Measurements from ENCODE around the gene KLHDC7B. TPM values are rescaled to one million over a fixed set of nuclear protein-coding genes. Genes with fewer than 3 reads are reported as not detected.

KLHDC7B gene
- total RNA-seq, 1 donor from 2014 or later: not detected

DNA sequence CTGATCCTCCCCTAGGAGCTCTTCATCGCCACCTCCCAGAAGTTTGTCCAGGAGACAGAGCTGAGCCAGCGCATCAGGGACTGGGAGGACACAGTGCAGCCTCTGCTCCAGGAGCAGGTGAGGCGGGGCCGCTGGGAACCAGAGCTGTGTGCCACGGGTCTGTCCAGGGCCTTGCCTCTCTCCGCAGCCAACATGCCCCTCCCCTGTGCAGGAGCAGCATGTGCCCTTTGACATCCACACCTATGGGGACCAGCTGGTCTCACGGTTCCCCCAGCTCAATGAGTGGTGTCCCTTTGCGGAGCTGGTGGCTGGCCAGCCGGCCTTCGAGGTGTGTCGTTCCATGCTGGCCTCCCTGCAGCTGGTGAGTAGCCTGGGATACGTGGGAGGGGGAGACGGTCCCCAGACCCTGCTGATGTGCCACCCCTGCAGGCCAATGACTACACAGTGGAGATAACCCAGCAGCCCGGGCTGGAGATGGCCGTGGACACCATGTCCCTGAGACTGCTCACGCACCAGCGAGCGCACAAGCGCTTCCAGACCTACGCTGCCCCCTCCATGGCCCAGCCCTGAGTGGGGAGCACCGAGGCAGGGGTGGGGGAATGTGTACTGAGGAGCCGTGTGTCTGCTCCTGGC, 22.8 kb upstream of the KLHDC7B start:
- Mint-ChIP-seq H3K27me3 (peaks cover 8% of the 10 kb centered on the region), H3K27ac (no peak overlapping the region), H3K4me1 (ENCODE audit: unreplicated experiment) (peaks cover 6% of the 10 kb centered on the region), H3K4me3 (peak overlapping the region; percentile 60), H3K9me3 (no peaks in the 10 kb centered on the region), H3K36me3 (peaks cover 8% of the 10 kb centered on the region)
- TF ChIP-seq, protein P1, sequence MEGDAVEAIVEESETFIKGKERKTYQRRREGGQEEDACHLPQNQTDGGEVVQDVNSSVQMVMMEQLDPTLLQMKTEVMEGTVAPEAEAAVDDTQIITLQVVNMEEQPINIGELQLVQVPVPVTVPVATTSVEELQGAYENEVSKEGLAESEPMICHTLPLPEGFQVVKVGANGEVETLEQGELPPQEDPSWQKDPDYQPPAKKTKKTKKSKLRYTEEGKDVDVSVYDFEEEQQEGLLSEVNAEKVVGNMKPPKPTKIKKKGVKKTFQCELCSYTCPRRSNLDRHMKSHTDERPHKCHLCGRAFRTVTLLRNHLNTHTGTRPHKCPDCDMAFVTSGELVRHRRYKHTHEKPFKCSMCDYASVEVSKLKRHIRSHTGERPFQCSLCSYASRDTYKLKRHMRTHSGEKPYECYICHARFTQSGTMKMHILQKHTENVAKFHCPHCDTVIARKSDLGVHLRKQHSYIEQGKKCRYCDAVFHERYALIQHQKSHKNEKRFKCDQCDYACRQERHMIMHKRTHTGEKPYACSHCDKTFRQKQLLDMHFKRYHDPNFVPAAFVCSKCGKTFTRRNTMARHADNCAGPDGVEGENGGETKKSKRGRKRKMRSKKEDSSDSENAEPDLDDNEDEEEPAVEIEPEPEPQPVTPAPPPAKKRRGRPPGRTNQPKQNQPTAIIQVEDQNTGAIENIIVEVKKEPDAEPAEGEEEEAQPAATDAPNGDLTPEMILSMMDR (conservative IDR thresholded peaks at IDR 0.05): no peak
- DNase-seq (ENCODE audit: extremely low spot score, unreplicated experiment): no peak

DNA sequence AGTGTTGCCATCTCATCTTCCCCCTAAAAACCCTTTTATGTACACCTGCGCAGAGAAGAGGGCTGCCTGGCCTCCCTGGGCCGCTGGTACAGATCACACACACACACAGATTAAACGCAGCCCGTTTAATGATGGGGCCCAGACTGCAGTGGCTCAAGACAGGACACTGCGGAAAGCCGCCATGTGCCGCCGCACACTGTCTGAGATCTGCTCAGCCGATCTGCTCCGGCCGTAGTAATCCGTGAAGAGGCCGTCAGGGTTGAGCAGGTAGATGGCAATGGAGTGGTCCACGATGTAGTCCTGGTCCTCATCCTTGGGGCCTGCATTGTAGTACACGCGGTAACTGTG, 22.3 kb upstream of the KLHDC7B start:
- TF ChIP-seq, protein P1 (conservative IDR thresholded peaks at IDR 0.05): no peak

DNA sequence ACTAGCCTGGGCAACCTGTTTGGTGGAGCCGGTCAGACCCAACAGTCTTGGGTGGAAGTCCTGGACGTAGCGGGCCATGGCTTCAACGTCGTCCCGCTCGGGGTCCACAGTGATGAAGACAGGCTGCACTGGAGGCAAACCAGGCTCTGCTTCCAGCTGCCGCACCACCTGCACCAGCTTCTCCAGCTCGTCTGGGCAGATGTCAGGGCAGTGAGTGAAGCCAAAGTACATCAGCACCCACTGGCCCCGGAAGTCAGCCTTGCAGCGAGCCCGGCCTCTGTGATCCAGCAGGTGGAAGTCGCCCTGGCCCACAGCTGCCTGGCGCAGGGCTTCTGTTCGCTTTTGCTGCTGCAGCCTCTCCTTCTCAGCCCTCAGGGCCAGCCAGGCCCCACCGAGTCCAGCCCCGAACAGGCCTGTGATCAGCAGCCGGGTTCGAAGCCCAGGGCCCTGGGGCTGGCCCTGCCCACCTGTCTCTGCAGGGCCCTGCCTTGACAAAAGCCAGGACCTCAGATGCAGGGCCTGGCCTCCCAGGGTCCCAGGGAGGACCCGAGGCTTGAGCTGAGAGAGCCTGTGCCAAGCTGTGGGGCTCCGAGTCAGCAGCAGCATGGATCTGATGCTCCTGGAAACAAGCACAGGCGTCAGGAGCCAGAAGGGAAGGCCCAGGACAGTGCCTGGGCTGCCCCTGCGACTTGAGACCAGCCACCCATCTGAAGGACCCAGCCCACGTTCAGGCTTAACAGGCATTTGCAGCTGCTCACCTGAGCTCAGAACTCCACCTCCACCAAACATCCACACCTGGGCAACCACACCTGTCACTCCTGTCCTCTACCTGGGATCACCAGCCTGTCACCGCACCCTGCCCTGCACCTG, 21.7 kb upstream of the KLHDC7B start:
- peaks cover 6% of the 10 kb centered on the region for H3K4me1 Mint-ChIP-seq (ENCODE audit: unreplicated experiment)
- no peaks in the 10 kb centered on the region for H3K9me3 Mint-ChIP-seq
- DNase-seq (ENCODE audit: extremely low spot score, unreplicated experiment): no peak
- TF ChIP-seq, protein P1 (conservative IDR thresholded peaks at IDR 0.05): no peak
- peak overlapping the region; percentile 99 for H3K27ac Mint-ChIP-seq
- peaks cover 8% of the 10 kb centered on the region for H3K36me3 Mint-ChIP-seq
- peaks cover 19% of the 10 kb centered on the region for H3K27me3 Mint-ChIP-seq
- peak overlapping the region; percentile 97 for H3K4me3 Mint-ChIP-seq

More for the DNA sequence above, 22.3 kb upstream of the KLHDC7B start:
- peaks cover 8% of the 10 kb centered on the region for H3K36me3 Mint-ChIP-seq
- peak overlapping the region; percentile 60 for H3K4me3 Mint-ChIP-seq
- H3K9me3 Mint-ChIP-seq: no peaks in the 10 kb centered on the region
- DNase-seq (ENCODE audit: extremely low spot score, unreplicated experiment): no peak
- H3K27me3 Mint-ChIP-seq: peaks cover 13% of the 10 kb centered on the region
- no peak overlapping the region for H3K27ac Mint-ChIP-seq
- H3K4me1 Mint-ChIP-seq (ENCODE audit: unreplicated experiment): peaks cover 6% of the 10 kb centered on the region

DNA sequence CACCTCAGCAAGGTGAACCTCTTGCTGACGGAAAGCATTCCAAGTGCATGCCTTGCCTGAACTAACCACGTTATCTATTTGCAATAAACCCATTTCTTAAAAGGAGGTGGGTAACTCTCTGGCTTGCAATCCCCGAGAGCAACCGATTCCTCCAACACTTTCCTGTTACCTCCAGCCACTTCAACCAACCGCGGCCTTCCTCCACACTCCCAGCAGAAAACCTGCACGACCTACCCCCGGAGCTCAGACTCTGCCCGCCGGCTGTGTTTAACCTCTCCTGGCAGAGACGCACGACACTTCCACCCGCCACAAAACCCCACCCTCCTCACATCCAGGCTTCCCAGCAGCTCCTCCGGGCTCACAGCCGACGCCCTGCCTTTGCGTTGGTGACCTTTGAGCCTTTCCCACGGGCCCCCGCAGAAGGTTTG, 21.0 kb upstream of the KLHDC7B start:
- H3K36me3 Mint-ChIP-seq: peaks cover 6% of the 10 kb centered on the region
- DNase-seq (ENCODE audit: extremely low spot score, unreplicated experiment): no peak
- H3K4me1 Mint-ChIP-seq (ENCODE audit: unreplicated experiment): peaks cover 6% of the 10 kb centered on the region
- TF ChIP-seq, protein P1 (conservative IDR thresholded peaks at IDR 0.05): no peak
- peak overlapping the region; percentile 99 for H3K27ac Mint-ChIP-seq
- H3K9me3 Mint-ChIP-seq: no peaks in the 10 kb centered on the region
- peaks cover 20% of the 10 kb centered on the region for H3K27me3 Mint-ChIP-seq
- H3K4me3 Mint-ChIP-seq: peak overlapping the region; percentile 97

DNA sequence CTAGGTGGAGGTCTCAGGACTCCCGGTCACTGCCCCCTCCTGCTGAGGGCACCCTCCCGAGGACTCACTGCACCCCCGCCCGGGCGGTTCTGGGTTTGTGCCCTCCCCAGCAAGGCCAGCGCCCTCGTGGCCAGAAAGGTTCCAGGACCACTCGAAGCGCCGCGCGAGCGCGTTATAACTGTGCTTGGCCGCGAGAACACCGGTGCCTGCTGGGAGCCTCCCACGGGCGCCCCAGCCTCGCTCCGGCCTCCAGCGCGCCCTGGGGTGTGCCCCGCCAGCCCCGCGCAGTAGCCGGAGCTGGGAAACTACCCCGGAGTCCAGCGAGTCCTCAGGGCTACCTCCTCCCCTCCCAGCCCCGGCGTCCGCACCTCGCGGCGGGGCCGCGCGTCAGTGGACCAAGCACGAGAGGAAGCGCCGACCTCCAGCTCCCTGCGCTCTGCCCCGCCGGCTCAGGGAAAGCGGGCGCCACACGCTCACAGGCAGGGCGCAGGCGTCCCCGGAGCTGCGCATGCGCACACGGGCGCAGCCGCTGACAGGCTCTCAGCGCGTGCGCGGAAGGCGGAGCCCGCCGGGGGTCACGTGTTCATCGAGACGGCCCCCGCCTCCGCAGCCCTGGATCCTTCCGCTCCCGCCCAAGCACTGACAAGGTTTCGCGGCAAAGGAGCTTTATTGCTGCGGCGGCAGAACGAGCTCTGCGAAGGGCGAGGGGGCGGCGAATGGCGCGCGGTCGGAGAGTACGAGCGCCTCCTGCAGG, 20.4 kb upstream of the KLHDC7B start, which contains the start of gene SCO2:
Gene SCO2, minus strand, starts transcription at position 495 of the 754 bp plus-strand sequence. CDS start 1,187 bp downstream, outside the sequence.
- no peaks in the 10 kb centered on the region for H3K9me3 Mint-ChIP-seq
- peaks cover 20% of the 10 kb centered on the region for H3K27me3 Mint-ChIP-seq
- peak within 1 kb of the TSS; percentile 97 for H3K4me3 Mint-ChIP-seq
- TF ChIP-seq, protein P1 (conservative IDR thresholded peaks at IDR 0.05): peak; percentile 70
- H3K27ac Mint-ChIP-seq: peak within 1 kb of the TSS; percentile 99
- H3K4me1 Mint-ChIP-seq (ENCODE audit: unreplicated experiment): peaks cover 6% of the 10 kb centered on the region
- peak; percentile 99 for DNase-seq (ENCODE audit: extremely low spot score, unreplicated experiment)
- peaks cover 4% of the 10 kb centered on the region for H3K36me3 Mint-ChIP-seq

All from type B pancreatic cell (in vitro differentiated cells).